ENCODE results near the gene SIK3.

DNA sequence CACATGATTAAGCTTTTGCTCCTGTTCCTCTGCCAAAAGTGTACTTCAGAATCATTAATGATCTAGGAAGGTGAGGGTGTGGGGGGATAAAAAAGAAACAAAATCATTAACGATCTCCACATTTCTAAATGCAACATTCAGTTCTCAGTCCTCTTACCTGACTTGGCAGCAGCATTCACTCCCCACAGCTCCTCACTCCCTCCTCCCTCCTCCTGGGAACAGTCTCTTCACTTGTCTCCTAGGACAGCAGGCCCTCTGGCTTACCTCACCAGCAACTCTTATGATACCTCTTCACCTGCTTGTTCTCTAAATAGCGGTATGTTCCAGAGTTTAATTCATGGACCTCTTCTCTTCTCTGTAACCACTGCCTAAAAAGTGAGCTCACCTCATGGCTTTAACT lies 204.3 kb downstream of the SIK3 start:
- TF ChIP-seq, protein P1, sequence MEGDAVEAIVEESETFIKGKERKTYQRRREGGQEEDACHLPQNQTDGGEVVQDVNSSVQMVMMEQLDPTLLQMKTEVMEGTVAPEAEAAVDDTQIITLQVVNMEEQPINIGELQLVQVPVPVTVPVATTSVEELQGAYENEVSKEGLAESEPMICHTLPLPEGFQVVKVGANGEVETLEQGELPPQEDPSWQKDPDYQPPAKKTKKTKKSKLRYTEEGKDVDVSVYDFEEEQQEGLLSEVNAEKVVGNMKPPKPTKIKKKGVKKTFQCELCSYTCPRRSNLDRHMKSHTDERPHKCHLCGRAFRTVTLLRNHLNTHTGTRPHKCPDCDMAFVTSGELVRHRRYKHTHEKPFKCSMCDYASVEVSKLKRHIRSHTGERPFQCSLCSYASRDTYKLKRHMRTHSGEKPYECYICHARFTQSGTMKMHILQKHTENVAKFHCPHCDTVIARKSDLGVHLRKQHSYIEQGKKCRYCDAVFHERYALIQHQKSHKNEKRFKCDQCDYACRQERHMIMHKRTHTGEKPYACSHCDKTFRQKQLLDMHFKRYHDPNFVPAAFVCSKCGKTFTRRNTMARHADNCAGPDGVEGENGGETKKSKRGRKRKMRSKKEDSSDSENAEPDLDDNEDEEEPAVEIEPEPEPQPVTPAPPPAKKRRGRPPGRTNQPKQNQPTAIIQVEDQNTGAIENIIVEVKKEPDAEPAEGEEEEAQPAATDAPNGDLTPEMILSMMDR (IDR thresholded peaks at IDR 0.05), result no peak
- no peak for TF ChIP-seq POLR2A (IDR thresholded peaks at IDR 0.05)
